A549 (cell line): Measurements from ENCODE around the gene SETBP1.

Experiments
- CTCF ChIP-seq: fragments of >200 bp; sonication (Bioruptor Twin); formaldehyde crosslinking; IDR thresholded peaks from 3 replicates; pipeline ENCODE4 v1.5.1; 2016
- EHMT2 ChIP-seq: fragments of 200-600 bp; sonication (generic); IDR thresholded peaks from 2 replicates; pipeline ENCODE4 v1.6.1; 2016; ENCODE audit warnings: antibody characterized with exemption, low read depth, mild to moderate bottlenecking, moderate library complexity
- JUNB ChIP-seq: fragments of >200 bp; sonication (Bioruptor Twin); formaldehyde crosslinking; IDR thresholded peaks from 2 replicates; pipeline ENCODE4 v1.6.1; 2016
- KDM1A ChIP-seq: fragments of 200-600 bp; sonication (generic); IDR thresholded peaks from 2 replicates; pipeline ENCODE4 v1.6.1; 2016; ENCODE audit warnings: low read depth, mild to moderate bottlenecking
- MYC ChIP-seq: IDR thresholded peaks from 2 replicates; pipeline ENCODE4 v1.6.1; 2012; ENCODE audit warnings: mild to moderate bottlenecking, inconsistent platforms, low read length, improper control_type of control experiment, borderline replicate concordance
- REST ChIP-seq: fragments of 200-600 bp; sonication (generic); IDR thresholded peaks from 2 replicates; pipeline ENCODE4 v1.6.1; 2016; ENCODE audit warnings: antibody characterized with exemption, mild to moderate bottlenecking, moderate library complexity

GRCh38 chr18:44725300-44726058 is 44.8 kb downstream of the SETBP1 start:
- TF ChIP-seq JUNB = no peak
- no peak for TF ChIP-seq KDM1A
- no peak for TF ChIP-seq CTCF
- TF ChIP-seq MYC = no peak
- no peak for TF ChIP-seq EHMT2
- no peak for TF ChIP-seq REST
